ENCODE measurements around the gene CNNM3.
"Not testable (repeated sequence)": the region's sequence is repeated elsewhere in the genome, so short reads cannot be mapped to it uniquely, and the experiment has no call there.

Gene CNNM3

DNA sequence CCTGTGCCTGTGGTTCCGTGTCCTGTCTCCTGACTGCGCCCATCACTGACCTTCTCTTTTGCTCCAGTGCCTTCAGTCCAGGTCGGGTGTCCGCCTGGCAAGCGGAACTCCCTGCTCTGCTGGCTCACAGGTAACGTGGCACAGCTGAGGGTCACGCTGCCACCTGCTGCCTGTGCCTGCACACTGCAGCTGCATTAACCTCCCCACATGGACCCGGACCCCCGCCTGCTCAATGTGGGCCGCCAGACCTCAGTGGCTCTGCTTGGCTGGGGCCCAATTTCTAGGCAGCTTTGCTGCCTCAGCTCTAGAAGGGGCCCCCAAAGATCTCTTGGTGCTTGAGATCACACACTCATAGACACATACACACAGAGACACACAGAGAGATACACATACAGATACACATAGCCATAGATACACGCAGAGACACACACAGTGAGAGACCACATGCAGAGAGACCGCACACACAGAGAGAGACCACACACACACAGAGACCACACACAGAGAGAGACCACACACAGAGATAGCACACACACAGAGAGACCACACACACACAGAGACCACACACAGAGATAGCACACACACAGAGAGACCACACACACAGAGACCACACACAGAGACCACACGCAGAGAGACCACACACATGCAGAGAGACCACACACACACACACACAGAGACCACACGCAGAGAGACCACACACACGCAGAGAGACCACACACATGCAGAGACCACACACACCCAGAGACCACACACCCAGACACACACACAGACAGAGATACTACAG is 14.9 kb upstream of the CNNM3 start:
- Histone ChIP-seq H3K36me3 (ENCODE audit: control insufficient read depth in 1 of 2, insufficient read depth in 2 of 2, low read length in 2 of 2) (peaks cover 4 to 36% of the 10 kb centered on the region in 2 donors), H3K27me3 (ENCODE audit: low read depth, low read length) (no peaks in the 10 kb centered on the region), H3K27ac (ENCODE audit: low read length) (no peak overlapping the region), H3K4me1 (ENCODE audit: control insufficient read depth in 1 of 2, insufficient read depth in 2 of 2, low read length in 2 of 2) (peaks cover 0 to 5% of the 10 kb centered on the region in 2 donors), H3K9me3 (ENCODE audit: control insufficient read depth in 1 of 2, low read length in 2 of 2) (no peaks in the 10 kb centered on the region), H3K4me3 (ENCODE audit: low read depth in 1 of 2, low read length in 2 of 2) (no peak overlapping the region)

DNA sequence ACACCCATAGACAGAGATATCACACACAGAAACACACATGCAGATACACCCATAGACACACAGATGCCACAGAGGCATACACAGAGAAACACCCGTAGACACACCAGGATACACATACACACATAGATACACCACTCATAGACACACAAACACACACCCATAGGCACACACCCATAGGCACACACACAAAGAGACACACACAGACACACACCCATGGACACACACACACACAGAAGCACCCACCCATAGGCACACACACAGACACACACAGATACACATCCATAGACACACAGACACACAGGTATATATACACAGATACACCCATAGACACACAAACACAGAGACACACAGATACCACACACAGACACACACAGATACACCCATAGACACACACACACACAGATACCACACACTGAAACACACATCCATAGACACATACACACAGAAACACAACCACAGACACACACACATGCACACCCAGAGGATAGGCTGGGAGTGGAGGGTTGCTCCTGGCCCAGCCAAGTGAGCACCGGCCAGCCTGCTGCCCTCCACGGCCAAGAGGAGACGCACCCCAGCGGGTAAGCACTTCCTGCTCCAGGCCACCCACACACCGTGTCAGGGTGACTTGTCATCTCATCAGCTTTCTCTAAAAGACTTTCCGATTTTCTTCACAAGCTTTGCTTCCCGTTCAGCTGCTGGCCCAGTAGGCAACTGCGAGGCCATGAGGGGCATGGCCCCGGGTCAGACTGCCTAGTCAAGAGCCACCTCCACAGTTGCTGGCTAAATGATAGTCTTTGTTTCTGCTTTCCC is 14.1 kb upstream of the CNNM3 start:
- no peaks in the 10 kb centered on the region for H3K9me3 ChIP-seq (ENCODE audit: control insufficient read depth in 1 of 2, low read length in 2 of 2)
- no peak overlapping the region for H3K4me3 ChIP-seq (ENCODE audit: low read depth in 1 of 2, low read length in 2 of 2)
- no peak overlapping the region for H3K27ac ChIP-seq (ENCODE audit: low read length)
- H3K36me3 ChIP-seq (ENCODE audit: control insufficient read depth in 1 of 2, insufficient read depth in 2 of 2, low read length in 2 of 2) = peaks cover 4 to 36% of the 10 kb centered on the region in 2 donors
- peaks cover 0 to 5% of the 10 kb centered on the region in 2 donors for H3K4me1 ChIP-seq (ENCODE audit: control insufficient read depth in 1 of 2, insufficient read depth in 2 of 2, low read length in 2 of 2)
- no peaks in the 10 kb centered on the region for H3K27me3 ChIP-seq (ENCODE audit: low read depth, low read length)

DNA sequence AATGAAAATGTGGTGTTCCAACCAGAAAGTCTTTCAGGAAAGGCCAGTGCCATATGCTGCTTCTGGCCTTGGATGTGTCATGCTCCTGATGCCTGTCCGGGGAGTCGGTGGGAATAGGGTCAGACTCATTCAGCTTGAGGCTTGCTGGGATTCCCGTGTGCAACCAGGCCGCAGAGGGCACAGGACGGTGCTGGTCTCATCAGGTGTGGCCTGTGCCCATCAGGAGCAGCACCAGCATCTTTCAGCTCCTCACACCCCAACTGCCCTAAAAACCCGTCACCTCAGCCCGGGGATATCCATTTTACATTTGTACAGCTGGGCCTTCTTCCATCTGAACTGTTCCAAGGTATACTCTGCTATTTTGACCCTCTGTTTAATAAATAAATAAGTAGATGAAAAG is 13.3 kb upstream of the CNNM3 start:
- H3K36me3 ChIP-seq (ENCODE audit: control insufficient read depth in 1 of 2, insufficient read depth in 2 of 2, low read length in 2 of 2) = peaks cover 4 to 31% of the 10 kb centered on the region in 2 donors
- peaks cover 0 to 5% of the 10 kb centered on the region in 2 donors for H3K4me1 ChIP-seq (ENCODE audit: control insufficient read depth in 1 of 2, insufficient read depth in 2 of 2, low read length in 2 of 2)
- no peaks in the 10 kb centered on the region for H3K9me3 ChIP-seq (ENCODE audit: control insufficient read depth in 1 of 2, low read length in 2 of 2)

DNA sequence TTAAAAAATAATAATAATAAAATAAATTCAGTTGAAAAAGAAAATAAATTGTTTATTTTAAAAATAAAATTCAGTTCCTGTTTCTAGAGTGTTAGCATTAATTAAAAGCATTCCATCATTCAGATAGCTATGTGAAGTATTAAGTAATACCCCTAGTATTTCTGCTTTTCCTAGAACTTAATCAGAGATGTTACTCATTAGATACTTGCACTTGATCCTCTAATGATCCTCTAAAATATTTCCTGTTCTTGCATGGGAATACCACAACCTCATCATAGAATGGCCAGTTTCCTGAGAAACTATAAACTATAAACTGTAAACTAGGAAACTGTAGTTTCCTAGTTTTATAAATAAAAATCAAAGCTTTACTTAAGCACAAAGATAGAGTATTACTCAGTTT is 11.1 kb upstream of the CNNM3 start:
- H3K36me3 ChIP-seq (ENCODE audit: control insufficient read depth in 1 of 2, insufficient read depth in 2 of 2, low read length in 2 of 2) = peaks cover 5 to 22% of the 10 kb centered on the region in 2 donors
- no peak overlapping the region for H3K4me3 ChIP-seq (ENCODE audit: low read depth in 1 of 2, low read length in 2 of 2)
- H3K27me3 ChIP-seq (ENCODE audit: low read depth, low read length) = no peaks in the 10 kb centered on the region
- no peak overlapping the region for H3K27ac ChIP-seq (ENCODE audit: low read length)
- no peaks in the 10 kb centered on the region for H3K9me3 ChIP-seq (ENCODE audit: control insufficient read depth in 1 of 2, low read length in 2 of 2)
- H3K4me1 ChIP-seq (ENCODE audit: control insufficient read depth in 1 of 2, insufficient read depth in 2 of 2, low read length in 2 of 2) = peaks cover 0 to 5% of the 10 kb centered on the region in 2 donors

More for the DNA sequence above, 13.3 kb upstream of the CNNM3 start:
- Histone ChIP-seq H3K4me3 (ENCODE audit: low read depth in 1 of 2, low read length in 2 of 2) (no peak overlapping the region), H3K27me3 (ENCODE audit: low read depth, low read length) (no peaks in the 10 kb centered on the region), H3K27ac (ENCODE audit: low read length) (no peak overlapping the region)

DNA sequence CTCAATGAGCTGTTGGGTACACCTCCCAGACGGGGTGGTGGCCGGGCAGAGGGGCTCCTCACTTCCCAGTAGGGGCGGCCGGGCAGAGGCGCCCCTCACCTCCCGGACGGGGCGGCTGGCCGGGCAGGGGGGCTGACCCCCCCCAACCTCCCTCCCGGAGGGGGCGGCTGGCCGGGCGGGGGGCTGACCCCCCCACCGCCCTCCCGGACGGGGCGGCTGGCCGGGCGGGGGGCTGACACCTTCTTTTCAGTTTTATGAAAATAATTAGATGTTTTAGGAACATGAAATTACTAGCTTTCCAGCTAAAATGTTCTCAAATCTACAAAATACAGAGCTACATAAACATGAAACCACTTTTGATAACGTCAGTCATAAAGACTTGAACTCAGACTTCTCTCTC is 10.1 kb upstream of the CNNM3 start:
- peaks cover 5 to 27% of the 10 kb centered on the region in 2 donors for H3K36me3 ChIP-seq (ENCODE audit: control insufficient read depth in 1 of 2, insufficient read depth in 2 of 2, low read length in 2 of 2)
- not testable (repeated sequence) for H3K4me3 ChIP-seq (ENCODE audit: low read depth in 1 of 2, low read length in 2 of 2); H3K27ac ChIP-seq (ENCODE audit: low read length); H3K4me1 ChIP-seq (ENCODE audit: control insufficient read depth in 1 of 2, insufficient read depth in 2 of 2, low read length in 2 of 2); H3K9me3 ChIP-seq (ENCODE audit: control insufficient read depth in 1 of 2, low read length in 2 of 2); H3K27me3 ChIP-seq (ENCODE audit: low read depth, low read length)

DNA sequence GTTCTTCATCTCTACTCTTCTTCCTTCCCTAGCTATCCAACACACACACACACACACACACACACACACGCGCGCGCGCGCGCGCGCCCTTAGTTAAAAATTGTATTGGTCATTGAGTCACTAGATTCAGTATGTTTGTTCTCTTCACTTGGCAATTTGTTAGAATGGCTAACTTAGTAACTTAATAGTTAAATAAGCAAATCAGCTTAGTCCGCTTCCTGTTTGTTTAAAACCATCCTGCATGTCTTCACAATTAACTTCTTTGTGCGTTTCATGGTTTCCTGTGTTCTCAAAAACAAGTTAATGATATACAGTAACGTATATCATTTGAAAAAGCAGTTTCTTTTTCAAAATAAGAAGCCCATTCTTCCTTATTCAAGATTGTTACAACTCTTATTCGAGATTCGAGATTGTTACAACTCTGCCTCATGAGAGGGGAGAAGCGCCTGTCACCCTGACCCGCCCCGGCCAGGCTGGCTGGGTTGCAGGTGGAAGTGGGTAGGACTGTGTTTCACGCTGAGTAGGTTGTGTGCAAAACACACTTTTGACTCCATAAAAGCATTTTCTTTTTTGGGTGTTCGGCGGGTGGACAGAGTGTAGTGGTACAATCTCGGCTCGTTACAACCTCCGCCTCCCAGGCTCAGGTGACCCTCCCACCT is 9.5 kb upstream of the CNNM3 start:
- H3K9me3 ChIP-seq (ENCODE audit: control insufficient read depth in 1 of 2, low read length in 2 of 2) = no peaks in the 10 kb centered on the region
- H3K27ac ChIP-seq (ENCODE audit: low read length) = no peak overlapping the region
- H3K27me3 ChIP-seq (ENCODE audit: low read depth, low read length) = no peaks in the 10 kb centered on the region
- peaks cover 5 to 31% of the 10 kb centered on the region in 2 donors for H3K36me3 ChIP-seq (ENCODE audit: control insufficient read depth in 1 of 2, insufficient read depth in 2 of 2, low read length in 2 of 2)
- H3K4me1 ChIP-seq (ENCODE audit: control insufficient read depth in 1 of 2, insufficient read depth in 2 of 2, low read length in 2 of 2) = no peaks in the 10 kb centered on the region
- H3K4me3 ChIP-seq (ENCODE audit: low read depth in 1 of 2, low read length in 2 of 2) = no peak overlapping the region

DNA sequence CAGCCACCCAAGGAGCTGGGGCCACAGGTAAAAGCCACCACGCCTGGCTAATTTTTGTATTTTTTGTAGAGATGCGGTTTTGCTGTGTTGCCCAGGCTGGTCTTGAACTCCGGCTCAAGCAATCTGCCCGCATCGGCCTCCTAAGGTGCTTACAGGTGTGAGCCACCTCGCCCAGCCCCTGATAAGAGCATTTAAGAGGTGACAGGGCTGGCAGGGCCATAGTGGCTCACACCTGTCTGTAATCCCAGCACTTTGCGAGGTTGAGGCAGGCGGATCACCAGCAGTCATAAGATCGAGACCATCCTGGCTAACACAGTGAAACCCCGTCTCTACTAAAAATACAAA is 9.0 kb upstream of the CNNM3 start:
- Histone ChIP-seq H3K4me3 (ENCODE audit: low read depth in 1 of 2, low read length in 2 of 2) (no peak overlapping the region), H3K27ac (ENCODE audit: low read length) (no peak overlapping the region), H3K27me3 (ENCODE audit: low read depth, low read length) (no peaks in the 10 kb centered on the region), H3K9me3 (ENCODE audit: control insufficient read depth in 1 of 2, low read length in 2 of 2) (no peaks in the 10 kb centered on the region), H3K36me3 (ENCODE audit: control insufficient read depth in 1 of 2, insufficient read depth in 2 of 2, low read length in 2 of 2) (peaks cover 5 to 30% of the 10 kb centered on the region in 2 donors), H3K4me1 (ENCODE audit: control insufficient read depth in 1 of 2, insufficient read depth in 2 of 2, low read length in 2 of 2) (peaks cover 0 to 3% of the 10 kb centered on the region in 2 donors)

DNA sequence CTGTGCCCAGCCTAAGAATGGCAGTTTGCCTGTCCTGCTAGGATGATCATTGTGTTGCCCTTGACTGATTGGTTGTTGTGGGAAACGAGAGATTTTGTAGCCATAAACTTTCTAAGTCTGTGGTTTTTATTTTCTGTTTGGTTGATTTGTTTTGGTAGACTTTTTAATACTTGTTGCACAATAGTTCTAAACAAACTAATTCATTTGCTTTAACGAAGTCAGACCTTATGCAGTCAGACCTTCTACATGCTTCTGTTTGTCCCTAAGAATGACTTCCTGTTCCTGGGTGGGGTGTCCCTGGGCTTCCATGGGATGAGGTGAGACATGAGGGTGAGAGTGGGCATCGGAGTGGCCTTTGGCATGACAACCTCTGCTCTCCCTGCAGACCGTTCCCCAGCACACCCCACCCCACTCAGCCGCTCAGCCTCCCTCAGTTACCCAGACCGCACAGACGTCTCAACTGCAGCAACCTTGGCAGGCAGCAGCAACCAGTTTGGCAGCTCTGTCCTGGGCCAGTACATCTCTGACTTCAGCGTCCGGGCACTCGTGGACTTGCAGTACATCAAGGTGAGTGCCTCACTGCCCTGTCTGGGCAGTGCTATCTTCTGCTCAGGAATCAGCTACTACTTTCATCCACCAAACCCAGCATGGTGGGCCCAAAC is 7.8 kb upstream of the CNNM3 start:
- peaks cover 3 to 10% of the 10 kb centered on the region in 2 donors for H3K4me1 ChIP-seq (ENCODE audit: control insufficient read depth in 1 of 2, insufficient read depth in 2 of 2, low read length in 2 of 2)
- H3K9me3 ChIP-seq (ENCODE audit: control insufficient read depth in 1 of 2, low read length in 2 of 2) = no peaks in the 10 kb centered on the region
- no peak overlapping the region for H3K27ac ChIP-seq (ENCODE audit: low read length)
- H3K27me3 ChIP-seq (ENCODE audit: low read depth, low read length) = no peaks in the 10 kb centered on the region
- H3K4me3 ChIP-seq (ENCODE audit: low read depth in 1 of 2, low read length in 2 of 2) = no peak overlapping the region
- H3K36me3 ChIP-seq (ENCODE audit: control insufficient read depth in 1 of 2, insufficient read depth in 2 of 2, low read length in 2 of 2) = peaks cover 5 to 24% of the 10 kb centered on the region in 2 donors

DNA sequence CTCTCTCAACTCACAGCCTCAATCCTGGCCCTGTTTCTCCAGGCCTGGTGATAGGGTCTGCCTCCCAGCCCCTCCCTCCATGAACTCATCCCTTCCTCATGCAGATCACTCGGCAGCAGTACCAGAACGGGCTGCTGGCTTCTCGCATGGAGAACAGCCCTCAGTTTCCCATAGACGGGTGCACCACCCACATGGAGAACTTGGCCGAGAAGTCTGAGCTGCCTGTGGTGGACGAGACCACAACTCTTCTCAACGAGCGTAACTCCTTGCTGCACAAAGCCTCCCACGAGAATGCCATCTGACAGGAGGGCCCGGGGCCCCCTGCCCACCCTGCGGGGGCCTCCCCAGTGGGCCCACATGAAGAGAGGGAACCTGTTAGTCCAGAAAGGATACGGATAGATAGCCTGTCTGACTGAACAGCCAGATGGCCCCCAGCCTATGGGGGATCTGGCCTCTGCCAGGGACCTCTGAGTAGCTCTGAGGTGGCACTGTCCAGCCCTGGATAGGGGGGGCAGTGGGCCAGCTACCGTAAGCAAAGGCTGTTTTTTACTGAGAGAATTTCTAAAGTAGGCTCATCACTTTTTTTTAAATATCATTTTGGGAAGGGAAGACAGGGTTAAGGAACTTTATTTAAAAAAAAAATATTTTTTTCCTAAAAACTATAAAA is 6.7 kb upstream of the CNNM3 start:
- Histone ChIP-seq H3K4me1 (ENCODE audit: control insufficient read depth in 1 of 2, insufficient read depth in 2 of 2, low read length in 2 of 2) (peaks cover 3 to 10% of the 10 kb centered on the region in 2 donors), H3K27me3 (ENCODE audit: low read depth, low read length) (no peaks in the 10 kb centered on the region), H3K9me3 (ENCODE audit: control insufficient read depth in 1 of 2, low read length in 2 of 2) (no peaks in the 10 kb centered on the region), H3K27ac (ENCODE audit: low read length) (no peak overlapping the region), H3K36me3 (ENCODE audit: control insufficient read depth in 1 of 2, insufficient read depth in 2 of 2, low read length in 2 of 2) (peaks cover 5 to 24% of the 10 kb centered on the region in 2 donors), H3K4me3 (ENCODE audit: low read depth in 1 of 2, low read length in 2 of 2) (no peak overlapping the region)

DNA sequence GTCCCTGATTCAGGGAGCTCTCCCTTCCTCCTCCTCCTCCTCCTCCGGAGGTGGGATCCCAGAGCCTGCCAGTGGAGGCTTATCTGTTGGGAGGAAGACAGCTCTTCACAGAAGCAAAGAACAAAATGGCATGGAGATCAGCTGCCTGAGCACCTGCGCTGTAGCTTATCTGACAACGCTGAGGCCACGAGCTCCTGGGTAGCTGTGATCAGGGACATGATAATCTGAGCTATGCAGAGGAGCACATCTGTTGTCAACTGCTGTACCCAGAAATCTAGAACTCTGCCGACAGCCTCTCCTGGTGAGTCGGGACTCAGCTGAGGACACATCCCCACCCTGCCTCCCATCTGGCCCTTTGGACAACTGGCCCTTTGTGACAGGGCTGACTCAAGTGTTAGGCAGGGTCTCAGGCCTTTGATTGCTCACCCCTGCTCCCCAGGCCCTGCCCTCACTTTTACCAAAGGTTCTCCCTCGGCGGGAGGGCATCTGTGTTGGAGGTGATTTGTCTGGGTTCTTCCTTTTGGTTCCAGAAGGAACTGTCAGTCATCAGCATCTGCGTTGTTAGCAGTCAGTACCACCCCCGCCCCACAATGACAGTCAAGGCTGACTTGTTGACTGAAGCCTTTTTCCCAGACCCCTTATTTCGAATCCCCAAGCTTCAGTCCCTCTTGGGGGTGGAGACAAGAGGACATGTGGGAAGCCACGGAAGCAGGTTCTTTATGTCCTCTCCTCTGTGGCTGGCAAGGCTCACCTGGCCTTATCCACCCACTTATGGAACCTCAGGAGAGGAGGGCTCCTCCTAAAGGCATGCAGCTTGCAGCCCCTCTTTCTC is 5.9 kb upstream of the CNNM3 start:
- peaks cover 5 to 11% of the 10 kb centered on the region in 2 donors for H3K4me1 ChIP-seq (ENCODE audit: control insufficient read depth in 1 of 2, insufficient read depth in 2 of 2, low read length in 2 of 2)
- H3K4me3 ChIP-seq (ENCODE audit: low read depth in 1 of 2, low read length in 2 of 2) = no peak overlapping the region
- no peaks in the 10 kb centered on the region for H3K27me3 ChIP-seq (ENCODE audit: low read depth, low read length)
- no peak overlapping the region for H3K27ac ChIP-seq (ENCODE audit: low read length)
- H3K9me3 ChIP-seq (ENCODE audit: control insufficient read depth in 1 of 2, low read length in 2 of 2) = no peaks in the 10 kb centered on the region
- H3K36me3 ChIP-seq (ENCODE audit: control insufficient read depth in 1 of 2, insufficient read depth in 2 of 2, low read length in 2 of 2) = peaks cover 5 to 24% of the 10 kb centered on the region in 2 donors

Measured in muscle layer of duodenum (tissue), 2 donors.